HG02678 (cell line): ENCODE measurements around the gene FCN1.

Experiments used
- ATAC-seq: cut with Tn5 transposase; IDR thresholded peaks from one replicate; pipeline ENCODE4 v1.9.1; 2021; ENCODE audit warnings: mild to moderate bottlenecking, moderate library complexity; ENCODE audit not compliant: unreplicated experiment

The FCN1 gene

GRCh38 chr9:134894136-134894860, 23.4 kb downstream of the FCN1 start:
- ATAC-seq, result no peak

- no peak for ATAC-seq
These were observed 24.8 kb downstream of the FCN1 start for GRCh38 chr9:134892820-134893420.

GRCh38 chr9:134892221-134892620, 25.5 kb downstream of the FCN1 start:
- no peak for ATAC-seq

- no peak for ATAC-seq
These were observed 26.0 kb downstream of the FCN1 start for GRCh38 chr9:134891713-134892112.

GRCh38 chr9:134891053-134891452, 26.7 kb downstream of the FCN1 start:
- ATAC-seq, result no peak

GRCh38 chr9:134890155-134890495, 27.6 kb downstream of the FCN1 start:
- no peak for ATAC-seq

- ATAC-seq, result no peak
These were observed 28.1 kb downstream of the FCN1 start for GRCh38 chr9:134889386-134890154.

GRCh38 chr9:134888603-134889190, 29.0 kb downstream of the FCN1 start:
- no peak for ATAC-seq

- no peak for ATAC-seq
These were observed 29.8 kb downstream of the FCN1 start for GRCh38 chr9:134887686-134888602.

- no peak for ATAC-seq
These were observed 30.5 kb downstream of the FCN1 start for GRCh38 chr9:134887219-134887618.

- ATAC-seq, result no peak
These were observed 31.2 kb downstream of the FCN1 start for GRCh38 chr9:134886413-134886913.

GRCh38 chr9:134885679-134886412, 31.9 kb downstream of the FCN1 start:
- no peak for ATAC-seq

GRCh38 chr9:134885001-134885678, 32.6 kb downstream of the FCN1 start:
- ATAC-seq, result no peak

- ATAC-seq, result no peak
These were observed 33.2 kb downstream of the FCN1 start for GRCh38 chr9:134884492-134884891.

- ATAC-seq, result no peak
These were observed 34.5 kb downstream of the FCN1 start for GRCh38 chr9:134883040-134883782.

GRCh38 chr9:134882204-134882785, 35.4 kb downstream of the FCN1 start:
- no peak for ATAC-seq

- no peak for ATAC-seq
These were observed 36.4 kb downstream of the FCN1 start for GRCh38 chr9:134881313-134881670.
